Duodenal mucosa (tissue), 2 donors: Measurements from ENCODE around the gene ITPRIPL1.

Source experiments
- H3K27ac ChIP-seq: one replicate; pipeline ENCODE4 v1.7.0; 2013; ENCODE audit warnings: low read depth, low read length
- H3K27me3 ChIP-seq, 2 donors: one replicate each; pipeline ENCODE4 v1.7.0; 2013; ENCODE audit warnings: low read length in 2 of 2, control low read depth in 1 of 2; ENCODE audit not compliant: insufficient read depth in 2 of 2, control insufficient read depth in 1 of 2
- H3K36me3 ChIP-seq, 2 donors: one replicate each; pipeline ENCODE4 v1.7.0; 2013; ENCODE audit warnings: low read length in 2 of 2, control low read depth in 1 of 2; ENCODE audit not compliant: insufficient read depth in 2 of 2, control insufficient read depth in 1 of 2
- H3K4me1 ChIP-seq, 2 donors: one replicate each; pipeline ENCODE4 v1.7.0; 2013; ENCODE audit warnings: low read length in 2 of 2, control low read depth in 1 of 2; ENCODE audit not compliant: insufficient read depth in 2 of 2, control insufficient read depth in 1 of 2
- H3K4me3 ChIP-seq, 2 donors: one replicate each; pipeline ENCODE4 v1.7.0; 2013; ENCODE audit warnings: low read length in 2 of 2, low read depth in 1 of 2
- H3K9ac ChIP-seq, 2 donors: one replicate each; pipeline ENCODE4 v1.7.0; 2013; ENCODE audit warnings: low read length in 2 of 2, low read depth in 1 of 2
- H3K9me3 ChIP-seq, 2 donors: one replicate each; pipeline ENCODE4 v1.7.0; 2013; ENCODE audit warnings: low read length in 2 of 2, control low read depth in 1 of 2; ENCODE audit not compliant: control insufficient read depth in 1 of 2

ITPRIPL1 gene

GRCh38 chr2:96353032-96353561, 28.0 kb downstream of the ITPRIPL1 start:
- H3K4me1 ChIP-seq: no peaks in the 10 kb centered on the region
- no peak overlapping the region for H3K4me3 ChIP-seq
- no peak overlapping the region for H3K9ac ChIP-seq
- no peaks in the 10 kb centered on the region for H3K9me3 ChIP-seq
- H3K36me3 ChIP-seq: peaks cover 4 to 23% of the 10 kb centered on the region in 2 donors
- H3K27me3 ChIP-seq: no peaks in the 10 kb centered on the region
- no peak overlapping the region for H3K27ac ChIP-seq

GRCh38 chr2:96353606-96354101, 28.5 kb downstream of the ITPRIPL1 start:
- Histone ChIP-seq H3K9me3 (no peaks in the 10 kb centered on the region), H3K9ac (no peak overlapping the region), H3K4me1 (no peaks in the 10 kb centered on the region), H3K4me3 (no peak overlapping the region), H3K36me3 (peaks cover 4 to 23% of the 10 kb centered on the region in 2 donors), H3K27ac (no peak overlapping the region), H3K27me3 (no peaks in the 10 kb centered on the region)

GRCh38 chr2:96354492-96354891, 29.4 kb downstream of the ITPRIPL1 start:
- H3K4me3 ChIP-seq: no peak overlapping the region
- H3K36me3 ChIP-seq: peaks cover 4 to 27% of the 10 kb centered on the region in 2 donors
- no peaks in the 10 kb centered on the region for H3K27me3 ChIP-seq
- H3K9ac ChIP-seq: no peak overlapping the region
- no peaks in the 10 kb centered on the region for H3K9me3 ChIP-seq
- no peak overlapping the region for H3K27ac ChIP-seq
- H3K4me1 ChIP-seq: no peaks in the 10 kb centered on the region

- no peaks in the 10 kb centered on the region for H3K4me1 ChIP-seq
- peaks cover 4 to 20% of the 10 kb centered on the region in 2 donors for H3K36me3 ChIP-seq
- H3K9me3 ChIP-seq: no peaks in the 10 kb centered on the region
- no peak overlapping the region for H3K4me3 ChIP-seq
- H3K27ac ChIP-seq: no peak overlapping the region
- no peaks in the 10 kb centered on the region for H3K27me3 ChIP-seq
- H3K9ac ChIP-seq: no peak overlapping the region
These were observed 31.8 kb downstream of the ITPRIPL1 start for GRCh38 chr2:96356889-96357288.

- peaks cover 4 to 18% of the 10 kb centered on the region in 2 donors for H3K36me3 ChIP-seq
- no peak overlapping the region for H3K4me3 ChIP-seq
- no peaks in the 10 kb centered on the region for H3K9me3 ChIP-seq
- H3K4me1 ChIP-seq: no peaks in the 10 kb centered on the region
- no peak overlapping the region for H3K9ac ChIP-seq
- no peaks in the 10 kb centered on the region for H3K27me3 ChIP-seq
- H3K27ac ChIP-seq: no peak overlapping the region
These were observed 34.2 kb downstream of the ITPRIPL1 start for GRCh38 chr2:96359310-96359709.

- H3K27me3 ChIP-seq: no peaks in the 10 kb centered on the region
- no peak overlapping the region for H3K27ac ChIP-seq
- H3K9me3 ChIP-seq: no peaks in the 10 kb centered on the region
- H3K4me3 ChIP-seq: no peak overlapping the region
- H3K9ac ChIP-seq: no peak overlapping the region
- H3K4me1 ChIP-seq: no peaks in the 10 kb centered on the region
- H3K36me3 ChIP-seq: peaks cover 4 to 23% of the 10 kb centered on the region in 2 donors
These were observed 34.7 kb downstream of the ITPRIPL1 start for GRCh38 chr2:96359866-96360265.

- no peaks in the 10 kb centered on the region for H3K4me1 ChIP-seq
- H3K36me3 ChIP-seq: peaks cover 0 to 29% of the 10 kb centered on the region in 2 donors
- no peak overlapping the region for H3K4me3 ChIP-seq
- no peak overlapping the region for H3K27ac ChIP-seq
- H3K27me3 ChIP-seq: no peaks in the 10 kb centered on the region
- H3K9ac ChIP-seq: no peak overlapping the region
- H3K9me3 ChIP-seq: no peaks in the 10 kb centered on the region
These were observed 36.6 kb downstream of the ITPRIPL1 start for GRCh38 chr2:96361751-96362150.

- Histone ChIP-seq H3K36me3 (peaks cover 0 to 29% of the 10 kb centered on the region in 2 donors), H3K9me3 (no peaks in the 10 kb centered on the region)
These were observed 44.1 kb downstream of the ITPRIPL1 start for GRCh38 chr2:96369186-96369585.

GRCh38 chr2:96374211-96374951, 49.3 kb downstream of the ITPRIPL1 start:
- Histone ChIP-seq H3K4me3 (no peak overlapping the region), H3K27me3 (no peaks in the 10 kb centered on the region), H3K27ac (no peak overlapping the region)

More at GRCh38 chr2:96369186-96369585, 44.1 kb downstream of the ITPRIPL1 start:
- Histone ChIP-seq H3K27me3 (no peaks in the 10 kb centered on the region), H3K4me1 (peaks cover 4% of the 10 kb centered on the region in 2 donors), H3K27ac (no peak overlapping the region), H3K4me3 (no peak overlapping the region), H3K9ac (no peak overlapping the region)

More at GRCh38 chr2:96374211-96374951, 49.3 kb downstream of the ITPRIPL1 start:
- Histone ChIP-seq H3K36me3 (peaks cover 0 to 14% of the 10 kb centered on the region in 2 donors), H3K9me3 (peaks cover 13 to 17% of the 10 kb centered on the region in 2 donors), H3K9ac (no peak overlapping the region), H3K4me1 (peaks cover 6 to 8% of the 10 kb centered on the region in 2 donors)
